HCT116 (cell line): ENCODE measurements around the gene HK2.

Source experiments
- CTCF ChIP-seq, 3 experiments: fragments of 200-600 bp in 1 of 3; sonication (generic) in 1 of 3; IDR thresholded peaks in 2 of 3; conservative IDR thresholded peaks in 1 of 3; 2 replicates each; pipeline ENCODE4 v1.5.1; 2012 to 2017; ENCODE audit warnings: low read depth in 2 of 3, low read length in 2 of 3, antibody characterized with exemption in 1 of 3, borderline replicate concordance in 1 of 3, control low read depth in 1 of 3, mild to moderate bottlenecking in 1 of 3, mixed read lengths in 1 of 3, mixed run types in 1 of 3, moderate library complexity in 1 of 3; ENCODE audit not compliant: insufficient read depth in 1 of 3
- EZH2 ChIP-seq: fragments of 200-600 bp; sonication (generic); IDR thresholded peaks from 2 replicates; pipeline ENCODE4 v1.6.1; 2017; ENCODE audit warnings: antibody characterized with exemption, mixed run types
- EZH2phosphoT487 ChIP-seq: fragments of 200-600 bp; IDR thresholded peaks from 2 replicates; pipeline ENCODE4 v1.6.1; 2018; ENCODE audit warnings: antibody characterized with exemption, borderline replicate concordance
- JUND ChIP-seq: IDR thresholded peaks from 2 replicates; pipeline ENCODE4 v1.6.1; 2012
- POLR2A ChIP-seq: IDR thresholded peaks from 2 replicates; pipeline ENCODE4 v1.7.0; 2011; ENCODE audit warnings: borderline replicate concordance; ENCODE audit not compliant: insufficient read depth, insufficient read length; ENCODE audit errors: extremely low read depth
- RAD21 ChIP-seq: IDR thresholded peaks from 2 replicates; pipeline ENCODE4 v1.6.1; 2012; ENCODE audit warnings: low read depth, mild to moderate bottlenecking
- SP1 ChIP-seq: IDR thresholded peaks from 2 replicates; pipeline ENCODE4 v1.6.1; 2012; ENCODE audit warnings: low read depth

- no peak for TF ChIP-seq CTCF (IDR thresholded peaks at IDR 0.05 in 2 of 3, conservative IDR thresholded peaks at IDR 0.05 in 1 of 3; ENCODE audit: borderline replicate concordance in 1 of 3, insufficient read depth in 1 of 3, low read depth in 2 of 3, low read length in 2 of 3)
- TF ChIP-seq SP1: no peak
- no peak for TF ChIP-seq POLR2A
- no peak for TF ChIP-seq EZH2
- TF ChIP-seq RAD21: no peak
- no peak for TF ChIP-seq JUND
- TF ChIP-seq EZH2phosphoT487: no peak
Measured at GRCh38 chr2:74891136-74891764, 57.3 kb downstream of the HK2 start.
